HEK293 (cell line): ENCODE results near the gene NOL9.

Source experiments
- ZNF184 ChIP-seq: fragments of 450-650 bp; IDR thresholded peaks from 2 replicates; pipeline ENCODE4 v1.5.1; 2018; ENCODE audit warnings: missing biosample characterization, mild to moderate bottlenecking, missing genetic modification characterization
- ZNF623 ChIP-seq: fragments of 450-650 bp; formaldehyde crosslinking; IDR thresholded peaks from 2 replicates; pipeline ENCODE4 v1.5.1; 2016; ENCODE audit warnings: missing biosample characterization, missing genetic modification characterization
- TF ChIP-seq, protein P1 (sequence below): fragments of 450-650 bp; formaldehyde crosslinking; IDR thresholded peaks from 2 replicates; pipeline ENCODE4 v1.5.1; 2016; ENCODE audit warnings: missing biosample characterization, missing genetic modification characterization
- TF ChIP-seq, protein P2 (sequence below): fragments of 450-650 bp; formaldehyde crosslinking; IDR thresholded peaks from 2 replicates; pipeline ENCODE4 v1.5.1; 2016; ENCODE audit warnings: missing biosample characterization, missing genetic modification characterization

- TF ChIP-seq ZNF623 (tag by site-specific recombination) (no peak), ZNF184 (tag by site-specific recombination) (no peak)
- TF ChIP-seq, protein P1, sequence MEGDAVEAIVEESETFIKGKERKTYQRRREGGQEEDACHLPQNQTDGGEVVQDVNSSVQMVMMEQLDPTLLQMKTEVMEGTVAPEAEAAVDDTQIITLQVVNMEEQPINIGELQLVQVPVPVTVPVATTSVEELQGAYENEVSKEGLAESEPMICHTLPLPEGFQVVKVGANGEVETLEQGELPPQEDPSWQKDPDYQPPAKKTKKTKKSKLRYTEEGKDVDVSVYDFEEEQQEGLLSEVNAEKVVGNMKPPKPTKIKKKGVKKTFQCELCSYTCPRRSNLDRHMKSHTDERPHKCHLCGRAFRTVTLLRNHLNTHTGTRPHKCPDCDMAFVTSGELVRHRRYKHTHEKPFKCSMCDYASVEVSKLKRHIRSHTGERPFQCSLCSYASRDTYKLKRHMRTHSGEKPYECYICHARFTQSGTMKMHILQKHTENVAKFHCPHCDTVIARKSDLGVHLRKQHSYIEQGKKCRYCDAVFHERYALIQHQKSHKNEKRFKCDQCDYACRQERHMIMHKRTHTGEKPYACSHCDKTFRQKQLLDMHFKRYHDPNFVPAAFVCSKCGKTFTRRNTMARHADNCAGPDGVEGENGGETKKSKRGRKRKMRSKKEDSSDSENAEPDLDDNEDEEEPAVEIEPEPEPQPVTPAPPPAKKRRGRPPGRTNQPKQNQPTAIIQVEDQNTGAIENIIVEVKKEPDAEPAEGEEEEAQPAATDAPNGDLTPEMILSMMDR (tag by site-specific recombination), result no peak
- TF ChIP-seq, protein P2, sequence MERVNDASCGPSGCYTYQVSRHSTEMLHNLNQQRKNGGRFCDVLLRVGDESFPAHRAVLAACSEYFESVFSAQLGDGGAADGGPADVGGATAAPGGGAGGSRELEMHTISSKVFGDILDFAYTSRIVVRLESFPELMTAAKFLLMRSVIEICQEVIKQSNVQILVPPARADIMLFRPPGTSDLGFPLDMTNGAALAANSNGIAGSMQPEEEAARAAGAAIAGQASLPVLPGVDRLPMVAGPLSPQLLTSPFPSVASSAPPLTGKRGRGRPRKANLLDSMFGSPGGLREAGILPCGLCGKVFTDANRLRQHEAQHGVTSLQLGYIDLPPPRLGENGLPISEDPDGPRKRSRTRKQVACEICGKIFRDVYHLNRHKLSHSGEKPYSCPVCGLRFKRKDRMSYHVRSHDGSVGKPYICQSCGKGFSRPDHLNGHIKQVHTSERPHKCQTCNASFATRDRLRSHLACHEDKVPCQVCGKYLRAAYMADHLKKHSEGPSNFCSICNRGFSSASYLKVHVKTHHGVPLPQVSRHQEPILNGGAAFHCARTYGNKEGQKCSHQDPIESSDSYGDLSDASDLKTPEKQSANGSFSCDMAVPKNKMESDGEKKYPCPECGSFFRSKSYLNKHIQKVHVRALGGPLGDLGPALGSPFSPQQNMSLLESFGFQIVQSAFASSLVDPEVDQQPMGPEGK (tag by site-specific recombination), result no peak
Measured at GRCh38 chr1:6557597-6557996, 3.3 kb upstream of the NOL9 start.
